Measurements from ENCODE around the gene AGFG1.

AGFG1 gene

GRCh38 chr2:227488045-227488444 lies 16.1 kb downstream of the AGFG1 start:
- in situ Hi-C loops (cut with HindIII; ENCODE audit: low sequenced_read_pairs) = no loop called here
- no peak for TF ChIP-seq CTCF (IDR thresholded peaks at IDR 0.05; ENCODE audit: low read depth, low read length, missing control alignments)
- H3K4me3 ChIP-seq (ENCODE audit: low read depth, low read length) = no peak overlapping the region
- no peak for DNase-seq (ENCODE audit: low read depth)

- DNase-seq (ENCODE audit: low read depth) = no peak
- TF ChIP-seq CTCF (IDR thresholded peaks at IDR 0.05; ENCODE audit: low read depth, low read length, missing control alignments) = no peak
- in situ Hi-C loops (cut with HindIII; ENCODE audit: low sequenced_read_pairs) = no loop called here
Measured at GRCh38 chr2:227491386-227491785, 19.4 kb downstream of the AGFG1 start.

GRCh38 chr2:227493524-227493923 lies 21.6 kb downstream of the AGFG1 start:
- TF ChIP-seq CTCF (IDR thresholded peaks at IDR 0.05; ENCODE audit: low read depth, low read length, missing control alignments) = no peak
- DNase-seq (ENCODE audit: low read depth) = no peak
- in situ Hi-C loops (cut with HindIII; ENCODE audit: low sequenced_read_pairs) = no loop called here
- H3K4me3 ChIP-seq (ENCODE audit: low read depth, low read length) = no peak overlapping the region

More at GRCh38 chr2:227491386-227491785, 19.4 kb downstream of the AGFG1 start:
- H3K4me3 ChIP-seq (ENCODE audit: low read depth, low read length) = no peak overlapping the region

GRCh38 chr2:227497158-227497557 lies 25.2 kb downstream of the AGFG1 start:
- no peak for DNase-seq (ENCODE audit: low read depth)
- H3K4me3 ChIP-seq (ENCODE audit: low read depth, low read length) = no peak overlapping the region
- in situ Hi-C loops (cut with HindIII; ENCODE audit: low sequenced_read_pairs) = no loop called here
- TF ChIP-seq CTCF (IDR thresholded peaks at IDR 0.05; ENCODE audit: low read depth, low read length, missing control alignments) = no peak

- in situ Hi-C loops (cut with HindIII; ENCODE audit: low sequenced_read_pairs) = no loop called here
- H3K4me3 ChIP-seq (ENCODE audit: low read depth, low read length) = no peak overlapping the region
- no peak for DNase-seq (ENCODE audit: low read depth)
- no peak for TF ChIP-seq CTCF (IDR thresholded peaks at IDR 0.05; ENCODE audit: low read depth, low read length, missing control alignments)
Measured at GRCh38 chr2:227499627-227500300, 27.8 kb downstream of the AGFG1 start.

- H3K4me3 ChIP-seq (ENCODE audit: low read depth, low read length) = no peak overlapping the region
- TF ChIP-seq CTCF (IDR thresholded peaks at IDR 0.05; ENCODE audit: low read depth, low read length, missing control alignments) = no peak
- no peak for DNase-seq (ENCODE audit: low read depth)
- in situ Hi-C loops (cut with HindIII; ENCODE audit: low sequenced_read_pairs) = no loop called here
Measured at GRCh38 chr2:227500301-227500630, 28.3 kb downstream of the AGFG1 start.

Measured in astrocyte of the cerebellum (primary cell).